Measurements from ENCODE around the gene PRB3. TPM values are rescaled to one million over a fixed set of nuclear protein-coding genes. Genes with fewer than 3 reads are reported as not detected.

Gene PRB3
- total RNA-seq (2014; rRNA removed; shearing (Covaris generic)) (not detected in 2 replicates), polyA plus RNA-seq (2016; fragmentation: Nextera tagmentation; extraction: Ambion mirVana) (not detected in 2 replicates)

GRCh38 chr12:11269607-11270006, at the start of gene PRB3:
Gene PRB3, minus strand, starts transcription at chr12:11269707. Its CDS starts 38 bp downstream, at chr12:11269669.
- TF ChIP-seq EZH2phosphoT487 (IDR thresholded peaks at IDR 0.05; ENCODE audit: insufficient read depth, low read depth) (no peak), EZH2 (IDR thresholded peaks at IDR 0.05; ENCODE audit: insufficient read depth, poor library complexity, severe bottlenecking) (no peak)
- Histone ChIP-seq H3K79me2 (ENCODE audit: insufficient read depth) (no peaks in the 10 kb centered on the region), H3K4me3 (no peak within 1 kb of the TSS), H3K36me3 (ENCODE audit: low read depth) (no peaks in the 10 kb centered on the region), H3K4me2 (ENCODE audit: unreplicated experiment) (no peak within 1 kb of the TSS), H3F3A (ENCODE audit: insufficient read depth) (no peaks in the 10 kb centered on the region), H3K27ac (no peak within 1 kb of the TSS), H4K20me1 (ENCODE audit: insufficient read depth) (no peaks in the 10 kb centered on the region), H3K4me1 (ENCODE audit: insufficient read depth) (no peaks in the 10 kb centered on the region), H3K9ac (no peak within 1 kb of the TSS), H3K9me3 (ENCODE audit: low read depth) (no peaks in the 10 kb centered on the region), H3K9me2 (ENCODE audit: insufficient read depth) (no peaks in the 10 kb centered on the region), H3K27me3 (replicated peaks; ENCODE audit: insufficient read depth) (no peaks in the 10 kb centered on the region), H2AFZ (no peak within 1 kb of the TSS)
- in situ Hi-C loops (cut with MboI) = no loop called here
- 25 to 26% methylated on average over 3 of the region's 3 CpGs for WGBS, 2 experiments (ENCODE audit: low coverage in 1 of 2, low lambda C conversion rate in 2 of 2, missing lambda C conversion rate in 2 of 2)
- no peak for DNase-seq

- TF ChIP-seq EZH2 (IDR thresholded peaks at IDR 0.05; ENCODE audit: insufficient read depth, poor library complexity, severe bottlenecking) (no peak), EZH2phosphoT487 (IDR thresholded peaks at IDR 0.05; ENCODE audit: insufficient read depth, low read depth) (no peak)
- Histone ChIP-seq H3K4me2 (ENCODE audit: unreplicated experiment) (no peak within 1 kb of the TSS), H3K79me2 (ENCODE audit: insufficient read depth) (no peaks in the 10 kb centered on the region), H3K4me3 (no peak within 1 kb of the TSS), H3K27me3 (replicated peaks; ENCODE audit: insufficient read depth) (no peaks in the 10 kb centered on the region), H3K9me2 (ENCODE audit: insufficient read depth) (no peaks in the 10 kb centered on the region), H3K27ac (no peak within 1 kb of the TSS), H3K36me3 (ENCODE audit: low read depth) (no peaks in the 10 kb centered on the region), H3F3A (ENCODE audit: insufficient read depth) (no peaks in the 10 kb centered on the region), H3K9me3 (ENCODE audit: low read depth) (no peaks in the 10 kb centered on the region), H2AFZ (no peak within 1 kb of the TSS), H3K9ac (no peak within 1 kb of the TSS), H4K20me1 (ENCODE audit: insufficient read depth) (no peaks in the 10 kb centered on the region), H3K4me1 (ENCODE audit: insufficient read depth) (no peaks in the 10 kb centered on the region)
- 3 to 12% methylated on average over 3 of the region's 3 CpGs for WGBS, 2 experiments (ENCODE audit: low coverage in 1 of 2, low lambda C conversion rate in 2 of 2, missing lambda C conversion rate in 2 of 2)
- no peak for DNase-seq
- in situ Hi-C loops (cut with MboI) = no loop called here
Measured at GRCh38 chr12:11310336-11310735, 40.8 kb upstream of the PRB3 start, which contains the start of gene PRB4. Gene PRB4, minus strand, starts transcription at chr12:11310436. Its CDS starts 38 bp downstream, at chr12:11310398.

- in situ Hi-C loops (cut with MboI) = no loop called here
- no peak for DNase-seq
- H3K9me3 ChIP-seq (ENCODE audit: low read depth) = no peaks in the 10 kb centered on the region
Measured at GRCh38 chr12:11307143-11307542, 37.6 kb upstream of the PRB3 start.

DNA sequence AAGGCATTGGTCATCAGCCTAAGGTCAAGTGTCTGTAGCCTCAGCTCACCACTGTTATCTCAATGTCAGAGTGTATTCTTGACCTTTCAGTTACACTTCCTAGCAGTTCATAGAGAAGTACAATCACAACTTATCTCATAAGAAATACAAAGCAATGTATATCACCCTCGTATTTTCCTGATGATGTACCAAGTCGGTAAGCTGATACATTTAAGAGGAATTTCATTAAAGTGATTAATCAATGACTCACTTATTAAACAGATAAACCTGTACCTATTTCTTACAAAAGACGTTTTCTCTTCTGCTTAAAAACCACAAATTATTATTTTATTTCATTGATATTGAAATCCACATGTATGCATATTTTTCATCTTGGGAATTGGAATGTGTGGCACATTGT, 3.9 kb upstream of the PRB3 start:
- Histone ChIP-seq H3K36me3 (ENCODE audit: low read depth) (no peaks in the 10 kb centered on the region), H3K4me3 (no peak overlapping the region), H3K79me2 (ENCODE audit: insufficient read depth) (no peaks in the 10 kb centered on the region), H3K4me1 (ENCODE audit: insufficient read depth) (no peaks in the 10 kb centered on the region), H3K27ac (no peak overlapping the region), H3K27me3 (replicated peaks; ENCODE audit: insufficient read depth) (no peaks in the 10 kb centered on the region), H3F3A (ENCODE audit: insufficient read depth) (no peaks in the 10 kb centered on the region), H3K9me2 (ENCODE audit: insufficient read depth) (no peaks in the 10 kb centered on the region), H3K4me2 (ENCODE audit: unreplicated experiment) (no peak overlapping the region), H2AFZ (no peak overlapping the region), H3K9me3 (ENCODE audit: low read depth) (no peaks in the 10 kb centered on the region), H4K20me1 (ENCODE audit: insufficient read depth) (no peaks in the 10 kb centered on the region), H3K9ac (no peak overlapping the region)
- no peak for TF ChIP-seq EZH2phosphoT487 (IDR thresholded peaks at IDR 0.05; ENCODE audit: insufficient read depth, low read depth)
- no peak for TF ChIP-seq EZH2 (IDR thresholded peaks at IDR 0.05; ENCODE audit: insufficient read depth, poor library complexity, severe bottlenecking)
- 41 to 51% methylated on average over 3 of the region's 3 CpGs for WGBS, 2 experiments (ENCODE audit: low coverage in 1 of 2, low lambda C conversion rate in 2 of 2, missing lambda C conversion rate in 2 of 2)
- DNase-seq = no peak
- in situ Hi-C loops (cut with MboI) = no loop called here

More at GRCh38 chr12:11307143-11307542, 37.6 kb upstream of the PRB3 start:
- no peaks in the 10 kb centered on the region for H3K9me2 ChIP-seq (ENCODE audit: insufficient read depth)
- H3K4me2 ChIP-seq (ENCODE audit: unreplicated experiment) = no peak overlapping the region
- 40 to 42% methylated on average over 2 of the region's 2 CpGs for WGBS, 2 experiments (ENCODE audit: low coverage in 1 of 2, low lambda C conversion rate in 2 of 2, missing lambda C conversion rate in 2 of 2)
- no peak overlapping the region for H3K9ac ChIP-seq
- H3K36me3 ChIP-seq (ENCODE audit: low read depth) = no peaks in the 10 kb centered on the region
- no peak overlapping the region for H3K27ac ChIP-seq
- no peaks in the 10 kb centered on the region for H4K20me1 ChIP-seq (ENCODE audit: insufficient read depth)
- H3K4me1 ChIP-seq (ENCODE audit: insufficient read depth) = no peaks in the 10 kb centered on the region
- TF ChIP-seq EZH2 (IDR thresholded peaks at IDR 0.05; ENCODE audit: insufficient read depth, poor library complexity, severe bottlenecking) (no peak), EZH2phosphoT487 (IDR thresholded peaks at IDR 0.05; ENCODE audit: insufficient read depth, low read depth) (no peak)
- no peak overlapping the region for H2AFZ ChIP-seq
- H3K4me3 ChIP-seq = no peak overlapping the region
- no peaks in the 10 kb centered on the region for H3K27me3 ChIP-seq (replicated peaks; ENCODE audit: insufficient read depth)
- H3K79me2 ChIP-seq (ENCODE audit: insufficient read depth) = no peaks in the 10 kb centered on the region
- H3F3A ChIP-seq (ENCODE audit: insufficient read depth) = no peaks in the 10 kb centered on the region

DNA sequence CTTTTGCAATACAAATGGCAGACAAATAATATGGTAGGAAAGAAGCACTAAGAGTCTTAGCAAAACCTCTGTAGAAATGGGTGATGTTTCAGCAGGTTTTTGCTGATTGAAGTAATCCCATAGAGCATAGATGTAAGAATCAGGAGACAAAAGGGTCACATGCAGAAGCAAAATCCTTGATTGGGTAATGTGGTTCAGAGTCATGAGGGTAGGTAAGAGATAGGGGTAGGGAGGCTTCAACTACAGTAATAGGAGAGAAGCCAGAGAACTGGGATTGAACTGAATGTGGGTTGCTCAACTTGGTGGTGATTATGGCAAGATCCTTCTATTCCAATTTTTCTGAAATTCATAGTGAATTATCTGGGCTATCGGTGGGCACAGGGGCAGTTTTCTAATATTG, 5.0 kb downstream of the PRB3 start:
- Histone ChIP-seq H3K4me2 (ENCODE audit: unreplicated experiment) (no peak overlapping the region), H3K36me3 (ENCODE audit: low read depth) (no peaks in the 10 kb centered on the region), H3K9me2 (ENCODE audit: insufficient read depth) (no peaks in the 10 kb centered on the region), H2AFZ (no peak overlapping the region), H4K20me1 (ENCODE audit: insufficient read depth) (no peaks in the 10 kb centered on the region), H3K79me2 (ENCODE audit: insufficient read depth) (no peaks in the 10 kb centered on the region), H3F3A (ENCODE audit: insufficient read depth) (no peaks in the 10 kb centered on the region), H3K4me3 (no peak overlapping the region), H3K27ac (no peak overlapping the region), H3K9me3 (ENCODE audit: low read depth) (no peaks in the 10 kb centered on the region), H3K4me1 (ENCODE audit: insufficient read depth) (no peaks in the 10 kb centered on the region), H3K27me3 (replicated peaks; ENCODE audit: insufficient read depth) (no peaks in the 10 kb centered on the region), H3K9ac (no peak overlapping the region)
- no peak for DNase-seq
- in situ Hi-C loops (cut with MboI) = no loop called here
- 71 to 81% methylated on average over 1 of the region's 1 CpG for WGBS, 2 experiments (ENCODE audit: low coverage in 1 of 2, low lambda C conversion rate in 2 of 2, missing lambda C conversion rate in 2 of 2)
- TF ChIP-seq EZH2phosphoT487 (IDR thresholded peaks at IDR 0.05; ENCODE audit: insufficient read depth, low read depth) (no peak), EZH2 (IDR thresholded peaks at IDR 0.05; ENCODE audit: insufficient read depth, poor library complexity, severe bottlenecking) (no peak)

Measured in GM23248 (cell line).